GM21381 (cell line): ENCODE data around the gene DUSP9.

Source experiments
- ATAC-seq: cut with Tn5 transposase; IDR thresholded peaks from one replicate; pipeline ENCODE4 v1.9.1; 2021; ENCODE audit warnings: mild to moderate bottlenecking, moderate library complexity; ENCODE audit not compliant: unreplicated experiment

DUSP9 gene

DNA sequence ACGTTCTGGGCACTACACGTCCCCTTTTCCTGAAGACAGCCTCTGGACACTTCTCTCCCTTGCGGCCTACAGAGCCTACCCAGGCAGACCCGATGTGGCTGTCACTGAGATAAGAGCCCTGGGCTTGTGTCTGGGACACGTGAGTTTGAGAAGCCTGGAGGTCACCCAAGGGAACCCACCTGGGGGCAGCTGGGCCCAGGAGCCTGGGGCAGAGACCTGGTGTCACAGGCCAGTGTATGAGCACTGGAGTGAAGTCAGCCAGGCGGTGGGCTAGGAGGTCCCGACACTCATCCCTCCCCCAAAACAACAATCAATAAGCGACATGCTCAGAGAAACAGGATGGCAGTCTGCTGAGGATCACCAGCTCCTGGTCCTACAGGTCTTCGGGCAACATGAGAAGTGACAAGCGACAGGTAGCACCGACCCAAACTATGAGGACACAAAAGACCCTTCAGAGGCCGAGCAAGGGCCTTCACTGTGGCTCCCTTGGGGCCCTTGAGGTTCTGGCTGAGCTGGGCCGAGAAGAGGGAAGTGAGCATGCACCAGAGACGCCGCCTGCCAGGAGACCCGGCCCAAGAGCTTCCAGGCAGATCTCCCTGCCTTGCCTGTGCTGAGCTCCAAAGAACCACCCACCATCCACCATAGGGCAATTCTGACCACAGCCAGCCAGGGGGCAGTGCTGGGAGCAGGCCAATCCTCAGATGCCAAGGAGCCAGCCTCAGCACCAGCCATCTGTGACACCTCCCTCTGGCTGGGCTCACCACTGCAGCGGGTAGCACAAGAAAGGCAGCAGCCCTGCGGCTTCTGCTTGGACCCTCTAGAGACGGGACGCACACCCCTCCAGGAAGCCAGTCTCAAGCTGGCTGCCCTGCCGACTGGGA, 11.0 kb upstream of the DUSP9 start:
- no peak for ATAC-seq

DNA sequence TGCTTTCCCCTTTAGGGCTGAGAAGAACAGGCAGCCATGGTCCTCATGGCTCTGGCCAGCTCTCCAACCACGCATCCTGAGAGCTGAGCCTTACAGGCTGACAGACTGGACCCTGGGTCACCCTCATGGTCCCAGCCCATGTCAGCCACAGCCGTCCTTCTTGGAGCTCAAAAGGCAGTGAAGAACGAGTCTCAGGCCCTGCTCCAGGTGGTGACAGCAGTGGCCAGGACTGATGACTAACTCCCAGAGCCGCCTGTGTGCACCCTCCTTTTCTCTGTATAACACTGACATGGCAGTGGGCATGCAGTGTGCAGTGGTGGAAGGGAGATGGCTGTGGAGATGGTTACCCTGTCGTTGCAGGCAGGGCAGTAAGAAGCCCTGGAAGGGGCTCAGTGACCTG, 10.3 kb upstream of the DUSP9 start:
- no peak for ATAC-seq

DNA sequence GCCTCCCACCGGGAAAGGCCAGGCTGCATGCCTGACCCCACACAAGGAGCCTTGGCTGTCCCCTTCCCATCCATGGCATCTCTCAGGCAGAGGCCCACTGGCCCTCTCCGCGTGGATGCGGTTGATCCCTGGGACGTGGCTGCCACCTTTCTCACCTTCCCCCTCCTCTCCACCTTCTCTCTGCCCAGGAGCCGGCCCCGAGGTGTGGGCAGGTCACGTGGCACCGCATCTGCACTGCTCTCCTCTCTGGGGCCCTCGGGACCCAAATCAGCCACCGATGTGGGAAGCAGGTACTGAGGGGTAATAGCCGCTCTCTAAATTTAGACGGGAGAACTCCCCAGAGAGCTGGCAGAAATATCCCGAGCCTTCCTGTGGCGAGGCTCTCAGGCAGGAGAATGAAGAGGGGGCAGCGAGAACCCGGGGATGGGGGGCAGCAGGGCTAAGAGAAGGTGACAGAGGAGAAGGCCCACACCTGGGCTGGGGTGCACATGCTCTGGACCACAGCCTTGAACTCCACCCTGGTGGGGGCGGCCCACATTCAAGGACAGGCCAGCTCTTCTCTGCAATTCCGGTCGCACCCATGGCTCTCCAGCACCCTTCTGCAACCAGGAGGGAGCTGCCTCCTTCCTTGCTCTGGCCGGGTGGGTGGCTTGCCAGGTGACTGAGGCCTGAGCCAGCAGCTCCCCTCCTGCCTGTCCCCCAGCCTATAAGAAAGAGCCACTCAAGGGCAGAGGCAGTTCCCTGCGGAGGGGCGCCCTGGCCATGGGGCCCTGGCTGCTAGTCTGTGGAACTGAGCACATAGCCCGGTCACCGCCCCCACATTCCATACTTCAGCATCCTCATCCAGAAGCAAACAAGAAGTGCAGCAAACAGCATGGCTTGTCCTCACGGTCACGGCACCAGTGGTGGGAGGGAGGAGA, 9.6 kb upstream of the DUSP9 start:
- ATAC-seq, result no peak

DNA sequence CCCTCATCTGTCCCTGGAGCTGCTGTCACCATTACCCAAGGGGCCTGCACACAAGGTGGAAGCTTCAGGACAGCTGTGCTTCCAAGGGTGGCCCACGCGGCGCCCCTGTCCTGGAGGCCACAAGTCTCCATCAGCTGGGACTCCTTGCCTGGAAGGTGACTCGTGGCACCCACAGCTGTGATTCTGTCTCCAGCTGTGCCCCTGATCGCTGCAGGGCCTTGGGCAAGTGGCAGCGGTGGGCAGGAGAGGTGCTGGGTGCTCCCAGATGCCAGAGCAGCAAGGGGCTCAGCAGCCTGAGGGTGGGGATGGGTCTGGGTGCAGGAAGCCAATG, 9.0 kb upstream of the DUSP9 start:
- ATAC-seq, result no peak

DNA sequence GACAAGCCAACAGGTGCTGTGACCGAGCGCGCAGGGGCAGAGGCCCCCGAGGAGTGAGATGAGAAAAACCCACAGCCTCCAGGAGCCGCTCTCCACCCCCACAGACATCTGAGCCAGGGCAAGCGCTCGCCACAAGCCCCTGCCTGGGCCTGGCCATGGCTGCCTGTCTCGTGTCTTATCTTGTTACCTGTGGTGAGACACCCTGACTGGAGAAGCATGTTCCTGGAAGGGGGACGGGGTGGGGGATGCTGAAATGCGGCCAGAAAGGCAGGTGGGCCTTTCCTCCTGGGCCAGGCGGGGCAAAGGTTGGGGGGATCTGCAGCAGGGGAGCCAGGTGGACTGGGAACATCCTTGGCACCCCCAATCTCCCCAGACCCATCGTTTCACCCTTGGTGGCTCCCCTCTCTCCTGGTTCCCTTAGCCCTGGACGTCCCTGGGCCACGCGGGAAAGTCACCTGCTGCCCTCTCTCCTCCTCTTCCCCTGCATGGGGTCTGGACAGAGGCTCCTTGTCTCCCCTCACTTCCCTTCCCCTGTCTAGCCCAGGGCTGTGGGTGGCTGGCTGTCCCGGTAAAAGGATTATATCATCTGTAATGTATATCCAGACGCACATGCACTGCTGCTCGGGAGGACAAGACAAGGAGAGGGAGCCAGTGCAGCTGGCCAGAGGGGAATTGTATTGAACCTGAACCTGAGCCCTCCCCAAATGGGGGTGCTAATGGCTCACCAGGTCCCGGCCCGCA, 8.4 kb upstream of the DUSP9 start:
- ATAC-seq, result no peak

DNA sequence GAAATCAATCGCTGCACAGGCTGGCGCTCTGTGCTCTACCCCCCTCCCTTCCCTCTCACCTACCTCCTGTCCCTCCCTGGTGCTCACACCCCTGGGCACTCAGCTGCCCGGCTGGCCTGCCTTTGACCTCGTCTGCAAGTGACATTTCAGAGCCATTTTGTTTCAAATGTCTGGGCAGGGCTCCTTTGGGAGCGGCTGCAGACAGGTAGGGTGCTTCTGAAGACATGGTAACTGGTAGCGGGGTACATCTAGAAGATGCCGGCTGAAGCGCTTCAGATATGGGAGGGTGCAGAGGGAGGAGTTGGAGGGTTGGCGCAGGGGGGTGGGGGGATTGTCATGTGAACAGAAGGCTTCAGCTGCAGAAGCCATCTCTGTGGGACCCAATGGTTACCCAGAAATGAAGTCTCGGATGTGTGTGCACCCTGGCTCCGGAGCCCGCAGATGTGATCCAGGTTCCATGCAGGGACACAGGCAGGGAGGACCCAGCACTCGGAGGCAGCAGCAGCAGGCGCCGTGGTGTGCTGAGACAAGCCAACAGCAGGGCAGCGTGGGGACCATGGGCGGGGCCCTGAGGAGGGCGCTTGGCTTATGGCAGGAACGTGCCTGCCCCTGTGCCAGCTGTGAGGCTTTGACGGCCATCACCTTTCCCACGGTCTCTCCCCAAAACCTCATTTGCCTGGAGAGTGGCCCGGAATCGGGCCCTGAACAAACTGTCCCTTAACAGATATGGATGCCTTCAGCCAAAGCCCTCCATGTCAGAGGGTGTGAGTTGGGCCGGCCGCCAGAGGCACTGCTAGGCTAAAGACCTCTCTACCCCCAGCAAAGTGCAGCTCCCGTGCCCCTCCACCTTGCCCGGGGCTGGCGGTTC, 7.6 kb upstream of the DUSP9 start:
- no peak for ATAC-seq

DNA sequence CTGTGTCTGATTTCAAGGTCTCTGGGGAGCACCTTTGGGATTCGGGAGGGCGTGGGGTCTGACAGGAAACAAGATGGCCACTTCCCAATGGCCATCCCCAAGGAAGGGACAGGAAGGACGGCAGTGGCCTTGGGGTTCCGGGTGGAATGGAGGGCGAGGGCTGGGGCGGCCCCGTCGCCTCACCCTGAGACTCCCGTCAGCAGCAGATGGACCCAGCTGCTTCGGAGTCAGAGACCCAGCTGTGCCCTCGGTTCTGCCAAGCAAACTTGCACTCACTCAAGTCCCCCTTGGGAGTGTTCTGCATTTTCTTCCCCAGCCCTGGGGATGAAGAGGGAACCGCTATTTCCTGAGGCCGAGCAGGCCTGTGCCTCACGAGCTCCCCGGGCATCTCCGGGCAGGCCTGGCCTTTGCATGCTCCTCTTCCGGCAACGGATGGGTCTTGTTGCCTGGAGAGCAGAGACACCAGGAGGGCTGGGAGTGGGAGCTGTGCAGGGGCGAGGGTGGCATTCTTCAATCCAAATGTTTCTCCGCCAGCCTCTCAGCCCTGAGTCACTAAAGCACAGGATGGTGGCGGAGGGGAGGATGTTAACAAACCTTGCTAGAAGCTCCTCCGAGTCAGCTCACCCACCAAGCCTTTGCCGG, 6.8 kb upstream of the DUSP9 start:
- ATAC-seq, result no peak

DNA sequence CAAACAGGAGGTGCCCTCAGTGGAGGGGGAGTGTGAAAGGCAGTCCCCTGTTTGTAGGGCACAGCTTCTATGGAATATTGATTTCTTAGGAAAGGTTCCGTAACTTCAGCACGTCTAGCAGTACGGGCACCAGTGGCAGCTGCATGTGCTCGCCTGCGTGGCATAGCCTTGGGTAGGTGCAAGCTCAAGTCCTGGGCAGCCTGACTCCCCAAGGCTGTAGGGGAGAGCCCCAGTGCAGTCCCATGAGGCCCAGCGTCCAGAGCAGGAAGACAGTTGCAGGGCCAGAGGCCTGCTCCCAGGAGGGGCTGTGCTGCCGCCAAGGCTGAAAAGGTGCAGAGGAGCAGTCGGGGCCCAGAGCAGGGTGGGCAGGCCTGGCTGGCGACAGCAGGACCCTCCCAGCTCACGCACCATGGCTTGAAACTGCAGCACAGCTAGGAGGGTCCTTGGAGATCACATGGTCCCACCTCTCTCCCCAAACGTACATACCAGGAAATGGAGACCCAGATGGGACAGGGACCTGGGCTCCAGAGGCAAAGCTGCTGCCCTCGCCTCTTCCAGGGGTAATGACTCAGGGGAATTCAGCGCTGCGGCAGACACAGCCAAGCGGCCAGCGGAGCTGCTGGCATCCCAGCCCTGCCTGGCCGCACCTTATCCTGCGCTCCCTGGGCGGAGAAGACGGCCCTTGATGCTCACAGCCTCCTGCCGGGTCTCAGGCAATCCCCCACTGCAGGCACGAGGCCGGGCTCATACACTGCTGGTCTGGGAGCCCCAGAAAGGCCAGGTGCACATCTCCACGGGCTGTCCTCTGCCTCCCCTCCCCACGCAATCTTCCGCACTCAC, 6.0 kb upstream of the DUSP9 start:
- no peak for ATAC-seq

DNA sequence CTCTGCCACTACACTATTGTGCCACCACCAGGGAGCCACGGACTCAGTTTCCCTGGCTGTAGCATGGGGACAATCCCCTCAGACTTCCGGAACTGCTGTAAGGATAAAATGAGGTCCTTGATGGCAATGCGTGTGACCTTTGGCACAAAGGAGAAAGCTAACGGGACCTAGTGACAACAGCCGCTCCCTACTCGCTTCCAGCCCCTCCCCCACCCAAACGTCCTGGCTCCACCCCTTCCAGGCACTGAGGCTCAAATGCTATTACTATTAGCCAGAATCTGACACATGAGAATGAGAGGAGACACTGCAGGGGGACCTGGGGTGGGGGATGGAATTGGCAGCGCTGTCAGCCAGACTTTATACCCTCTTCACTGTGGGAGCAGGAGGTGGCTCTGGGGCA, 5.4 kb upstream of the DUSP9 start:
- no peak for ATAC-seq

DNA sequence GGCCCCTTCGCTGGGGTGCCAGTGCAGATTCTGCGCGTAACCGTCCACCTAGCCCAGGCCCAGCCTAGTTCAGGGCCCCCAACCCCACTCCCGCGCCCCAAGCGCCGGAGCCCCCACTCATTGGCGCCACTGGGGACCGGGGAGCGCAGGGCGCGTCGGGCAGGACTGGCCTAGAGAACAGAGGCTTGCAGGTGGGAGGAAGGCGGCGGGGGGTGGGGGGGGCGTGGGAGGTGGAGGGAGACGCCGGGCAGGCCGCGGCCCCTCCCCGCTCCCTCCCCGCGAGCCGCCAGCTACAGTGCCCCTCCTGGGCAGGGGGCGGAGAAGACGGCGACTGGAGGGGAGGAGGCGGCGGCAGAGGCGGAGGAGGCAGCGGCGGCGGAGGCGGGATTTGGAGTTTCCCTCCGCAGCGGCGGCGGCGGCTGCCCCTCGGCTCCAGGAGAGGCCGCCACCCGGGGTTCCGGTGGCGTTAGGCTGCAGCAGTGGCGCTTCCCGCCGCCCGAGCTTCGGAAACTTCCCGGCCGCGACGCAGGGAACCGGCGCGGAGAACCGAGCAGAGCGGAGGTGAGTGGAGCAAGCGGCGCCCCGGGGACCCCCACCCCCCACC, 4.8 kb upstream of the DUSP9 start:
- no peak for ATAC-seq

DNA sequence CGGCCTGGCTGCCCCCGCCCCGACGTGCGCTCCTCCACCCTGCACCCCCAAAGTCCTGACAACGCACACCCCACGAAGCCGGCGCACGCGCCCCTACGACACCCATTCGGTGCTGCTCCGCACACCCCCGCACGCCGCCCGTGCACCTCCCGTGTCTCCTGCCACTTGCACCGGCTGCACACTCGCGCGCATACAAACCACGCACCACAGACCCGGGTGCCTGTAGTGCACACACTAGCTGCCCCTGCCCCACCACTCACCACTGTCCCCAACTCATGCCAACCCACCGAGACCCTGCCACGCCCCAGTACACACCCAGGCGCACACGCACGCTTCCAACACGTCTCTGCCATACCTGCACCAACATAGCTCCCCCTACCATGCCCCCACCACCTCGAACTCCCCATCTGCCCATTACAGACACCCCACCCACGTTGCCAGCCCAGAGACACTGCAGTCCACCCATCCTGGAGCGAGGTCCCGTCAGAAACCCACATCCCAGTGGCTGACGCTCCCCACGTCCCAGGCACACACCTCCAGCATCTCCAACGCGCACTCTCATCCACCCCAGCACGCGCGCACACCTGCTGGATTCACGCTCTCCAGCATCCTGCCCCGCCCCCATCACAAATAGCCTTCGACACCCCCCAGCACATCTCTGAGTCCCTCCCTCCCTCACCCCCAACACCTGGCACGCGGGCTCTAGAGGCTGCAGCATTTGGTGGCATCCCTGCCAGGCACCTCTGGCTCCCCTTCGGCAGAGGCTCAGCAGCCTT, 4.2 kb upstream of the DUSP9 start:
- ATAC-seq, result no peak

DNA sequence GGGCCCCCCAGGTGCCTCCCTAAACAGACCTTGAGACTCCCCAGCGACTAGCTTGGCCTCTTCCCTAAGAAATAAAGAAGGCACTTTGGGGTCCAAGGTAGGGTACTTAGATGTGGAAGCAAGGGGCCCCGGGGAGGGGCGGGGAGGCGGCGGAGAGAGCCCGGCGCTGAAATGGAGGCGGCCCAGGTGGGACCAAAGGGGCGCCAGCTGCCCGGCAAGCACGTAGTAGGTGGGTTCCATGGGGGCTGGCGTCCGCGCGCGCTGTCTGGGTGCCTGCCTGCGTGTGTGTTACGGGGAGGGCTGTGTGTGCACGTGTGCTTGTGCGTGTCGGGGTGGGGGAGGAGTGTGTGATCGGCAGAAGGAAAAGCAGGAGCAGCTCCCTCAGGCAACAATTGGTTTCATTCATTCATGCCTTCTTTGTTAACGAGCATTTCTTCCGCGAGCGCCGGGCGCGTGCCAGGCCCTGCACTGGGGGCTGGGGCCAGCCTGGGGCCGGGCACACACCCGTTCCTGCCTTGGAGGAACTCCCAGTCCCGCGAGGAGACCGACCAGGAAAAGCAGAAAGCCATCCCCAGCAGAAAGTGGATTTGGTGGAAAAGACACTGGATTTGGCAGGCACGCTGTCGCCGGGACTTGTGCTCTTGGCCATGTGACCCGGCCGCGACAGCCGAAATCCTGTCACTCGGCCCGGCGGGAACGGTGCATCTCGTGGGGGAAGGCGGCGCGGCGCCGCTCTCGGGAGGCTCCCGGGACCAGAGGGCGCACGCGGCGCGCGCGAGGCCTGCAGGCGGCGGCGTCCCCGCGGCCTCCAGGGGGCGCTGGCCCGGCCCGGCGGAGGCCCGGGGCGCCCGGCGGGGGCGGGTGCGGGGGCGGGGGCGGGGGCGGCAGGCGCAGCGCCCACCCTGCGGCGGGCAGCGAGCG, 3.3 kb upstream of the DUSP9 start:
- ATAC-seq, result no peak

DNA sequence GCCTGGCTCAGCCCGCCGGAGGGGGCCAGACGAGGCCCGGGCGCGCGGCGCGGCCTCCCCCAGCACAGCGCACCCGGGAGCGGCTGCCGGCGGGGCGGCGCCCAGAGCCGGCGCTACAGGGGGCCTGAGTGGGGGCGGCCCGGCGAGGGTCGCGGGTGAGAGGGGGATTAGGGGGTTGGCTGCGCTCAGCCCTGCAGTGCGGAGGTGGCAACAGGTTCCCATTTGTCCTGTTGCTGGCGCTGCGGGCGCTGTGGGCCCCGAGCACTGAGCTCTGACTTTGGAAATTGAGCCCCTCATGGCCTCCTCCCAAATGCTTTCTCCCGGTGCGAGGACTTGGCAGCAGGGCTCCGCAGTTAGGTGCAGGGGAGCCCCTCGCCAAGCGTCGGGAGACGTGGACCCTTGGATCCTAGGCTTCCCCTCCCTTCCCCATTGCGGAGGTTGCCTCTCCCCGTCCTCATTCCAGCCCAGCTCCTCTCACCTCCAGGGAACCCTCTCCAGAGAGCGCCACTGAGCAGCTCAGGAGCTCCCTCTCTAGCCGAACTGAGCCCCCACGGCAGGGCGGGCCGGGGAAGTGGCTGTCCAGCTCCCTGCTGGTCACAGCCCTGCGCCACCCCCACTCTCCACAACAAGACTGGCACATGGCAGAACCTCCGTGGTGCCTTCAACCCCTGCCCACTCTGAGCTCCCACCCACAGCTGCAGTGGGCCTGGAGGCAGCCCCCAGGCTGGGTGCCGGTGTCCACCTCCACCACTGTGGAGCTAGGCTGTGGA, 2.5 kb upstream of the DUSP9 start:
- ATAC-seq, result no peak

DNA sequence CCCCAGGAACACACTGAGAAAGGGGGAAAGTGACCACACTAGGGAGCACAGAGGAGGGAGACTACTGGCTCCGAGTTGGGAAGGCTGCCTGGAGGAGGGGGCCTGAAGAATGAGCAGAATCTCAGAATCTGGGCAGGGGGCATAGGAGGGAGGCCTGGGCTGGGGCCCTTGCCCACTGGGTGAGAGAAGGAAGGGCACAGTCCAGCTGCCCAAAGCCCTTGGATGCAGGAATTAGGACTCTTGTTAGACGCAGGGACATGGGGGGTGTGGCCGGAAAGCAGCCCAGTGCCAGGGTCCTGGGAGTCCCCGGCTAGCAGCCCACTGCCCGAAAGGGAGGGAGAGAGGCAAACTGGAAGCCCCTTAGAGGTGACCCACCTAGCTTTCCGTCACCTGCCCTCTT, 1.9 kb upstream of the DUSP9 start:
- no peak for ATAC-seq

DNA sequence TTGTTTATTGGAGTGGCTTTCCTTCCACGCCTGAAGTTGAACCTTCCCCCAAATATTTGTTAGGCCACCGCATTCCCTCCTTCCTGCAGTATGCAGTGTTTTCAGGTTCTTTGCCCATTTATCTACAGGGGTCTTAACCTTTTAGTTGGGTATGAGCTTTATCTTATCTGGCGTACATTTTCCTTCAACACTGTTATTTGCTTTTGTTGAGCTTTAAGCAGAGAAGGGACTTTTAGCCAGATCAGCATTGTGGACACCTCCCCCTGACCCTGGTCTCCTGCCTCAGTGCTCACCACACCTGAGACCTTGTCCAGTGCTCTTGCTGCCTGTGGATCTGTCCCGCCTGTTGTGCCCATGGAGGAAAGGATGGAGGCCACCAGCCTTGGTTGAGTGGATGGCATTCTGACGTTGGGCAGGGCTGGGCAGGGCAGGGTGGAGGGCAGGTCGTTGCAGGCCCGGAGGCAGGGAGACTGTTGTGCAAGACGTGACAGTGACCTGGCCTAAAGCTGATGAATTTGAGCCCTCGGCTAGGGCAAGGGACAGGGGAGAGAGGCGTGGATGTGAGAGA, 998 bp upstream of the DUSP9 start:
- ATAC-seq, result no peak
